Gastroesophageal sphincter (tissue), 4 donors: ENCODE results near the gene HBP1. TPM values are rescaled to one million over a fixed set of nuclear protein-coding genes. Genes with fewer than 3 reads are reported as not detected.
A peak's percentile ranks its signal among the peaks of the same experiment; 100 is the strongest.

Source experiments
- ATAC-seq: fragments of 150-250 bp; one replicate; pipeline ENCODE4 v1.9.1; 2016; ENCODE audit warnings: mild to moderate bottlenecking, moderate library complexity
- H3K27ac ChIP-seq, 4 donors: fragments of 200-600 bp; sonication (generic) in 3 of 4; 1 replicate in 3 of 4; 2 replicates in 1 of 4; pipeline ENCODE4 v1.5.1; 2016 to 2019
- H3K27me3 ChIP-seq: fragments of 200-600 bp; sonication (generic); one replicate; pipeline ENCODE4 v1.5.1; 2019
- H3K36me3 ChIP-seq, 2 donors: fragments of 200-600 bp; sonication (generic); one replicate each; pipeline ENCODE4 v1.5.1; 2019; ENCODE audit warnings: control low read depth in 1 of 2
- H3K4me1 ChIP-seq, 3 donors: fragments of 200-600 bp; sonication (generic); 1 replicate in 2 of 3; 2 replicates in 1 of 3; pipeline ENCODE4 v1.5.1; 2016 to 2019; ENCODE audit warnings: control low read depth in 2 of 3
- H3K4me3 ChIP-seq, 2 donors: fragments of 200-600 bp; sonication (generic); one replicate each; pipeline ENCODE4 v1.5.1; 2019; ENCODE audit warnings: mild to moderate bottlenecking in 1 of 2, moderate library complexity in 1 of 2
- H3K9me3 ChIP-seq, 3 donors: fragments of 200-600 bp; sonication (generic); one replicate each; pipeline ENCODE4 v1.5.1; 2017 to 2019; ENCODE audit warnings: control low read depth in 2 of 3
- CTCF ChIP-seq, 4 experiments: fragments of 200-600 bp in 2 of 4; fragments of 450-650 bp in 2 of 4; sonication (generic) in 1 of 4; IDR thresholded peaks; one replicate each; pipeline ENCODE4 v1.5.1; 2017 to 2019; ENCODE audit warnings: antibody characterized with exemption in 4 of 4, mild to moderate bottlenecking in 2 of 4, moderate library complexity in 2 of 4
- EP300 ChIP-seq: sonication (generic); formaldehyde crosslinking; IDR thresholded peaks from one replicate; pipeline ENCODE4 v1.6.1; 2017; ENCODE audit warnings: antibody characterized with exemption, mild to moderate bottlenecking
- POLR2A ChIP-seq, 2 donors: fragments of 450-650 bp; IDR thresholded peaks; one replicate each; pipeline ENCODE4 v1.6.1; 2017; ENCODE audit warnings: antibody characterized with exemption in 2 of 2, mild to moderate bottlenecking in 2 of 2, moderate library complexity in 1 of 2
- POLR2AphosphoS5 ChIP-seq: sonication (generic); formaldehyde crosslinking; IDR thresholded peaks from one replicate; pipeline ENCODE4 v1.6.1; 2017; ENCODE audit warnings: antibody characterized with exemption
- WGBS, 2 donors: methylation state at CpG; one replicate each; pipeline ENCODE4 v1.1.5; 2018; ENCODE audit warnings: low coverage in 1 of 2; 5-methylcytosine and 5-hydroxymethylcytosine counted together
- total RNA-seq, 4 donors: library from RNA; depleted of rRNA; stranded (reverse); fragments of >200 nt; gene quantifications; one replicate each; pipeline ENCODE4 v1.1.0, GENCODE V29; 2016

HBP1 gene
- total RNA-seq, 4 donors from 2014 or later = 57.1 to 126 (median 118) TPM

- ATAC-seq = no peak
- 61 to 62% methylated on average over 3 of the region's 3 CpGs for WGBS, 2 donors
- Histone ChIP-seq H3K4me3 (no peak overlapping the region), H3K36me3 (peaks cover 0 to 5% of the 10 kb centered on the region in 2 donors), H3K27me3 (no peaks in the 10 kb centered on the region), H3K4me1 (peaks cover 0 to 12% (median 2%) of the 10 kb centered on the region in 3 donors), H3K9me3 (no peaks in the 10 kb centered on the region), H3K27ac (no peak overlapping the region)
- TF ChIP-seq CTCF (IDR thresholded peaks at IDR 0.05) (no peak), POLR2A (IDR thresholded peaks at IDR 0.05) (no peak), EP300 (no peak), POLR2AphosphoS5 (no peak)
These were observed 3.5 kb upstream of the HBP1 start for GRCh38 chr7:107165341-107165740.

GRCh38 chr7:107166736-107167426 lies 1.9 kb upstream of the HBP1 start:
- Histone ChIP-seq H3K27me3 (no peaks in the 10 kb centered on the region), H3K4me3 (peak overlapping the region; percentile 43 to 84), H3K36me3 (peaks cover 0 to 6% of the 10 kb centered on the region in 2 donors), H3K4me1 (peaks cover 0 to 27% (median 8%) of the 10 kb centered on the region in 3 donors), H3K27ac (peak overlapping the region; percentile 89 to 100 (median 96)), H3K9me3 (no peaks in the 10 kb centered on the region)
- WGBS, 2 donors = 24 to 34% methylated on average over 5 of the region's 5 CpGs
- TF ChIP-seq EP300 = no peak
- TF ChIP-seq CTCF (IDR thresholded peaks at IDR 0.05) = no peak
- TF ChIP-seq POLR2A (IDR thresholded peaks at IDR 0.05) = no peak
- no peak for TF ChIP-seq POLR2AphosphoS5
- no peak for ATAC-seq

- peak overlapping the region; percentile 43 to 84 for H3K4me3 ChIP-seq
- ATAC-seq = peak; percentile 2
- no peaks in the 10 kb centered on the region for H3K9me3 ChIP-seq
- TF ChIP-seq POLR2AphosphoS5 (no peak), CTCF (IDR thresholded peaks at IDR 0.05) (peak; percentile 42 to 75 (median 62))
- peaks cover 0 to 6% of the 10 kb centered on the region in 2 donors for H3K36me3 ChIP-seq
- 0 to 1% methylated on average over 14 to 15 of the region's 15 CpGs for whole genome bisulfite sequencing, 2 donors
- peaks cover 0 to 35% (median 10%) of the 10 kb centered on the region in 3 donors for H3K4me1 ChIP-seq
- peak overlapping the region; percentile 89 to 100 (median 96) for H3K27ac ChIP-seq
- H3K27me3 ChIP-seq = no peaks in the 10 kb centered on the region
These were observed 1.1 kb upstream of the HBP1 start for GRCh38 chr7:107167483-107168232.

GRCh38 chr7:107169120-107170050 lies 582 bp downstream of the HBP1 start:
- Histone ChIP-seq H3K36me3 (peaks cover 0 to 6% of the 10 kb centered on the region in 2 donors), H3K27ac (peak overlapping the region; percentile 94 to 100 (median 99)), H3K4me3 (peak overlapping the region; percentile 83 to 84), H3K27me3 (no peaks in the 10 kb centered on the region), H3K4me1 (peaks cover 6 to 52% (median 13%) of the 10 kb centered on the region in 3 donors), H3K9me3 (no peaks in the 10 kb centered on the region)
- ATAC-seq = peak; percentile 69
- TF ChIP-seq POLR2A (IDR thresholded peaks at IDR 0.05) (peak; percentile 29 to 56), POLR2AphosphoS5 (peak; percentile 85), EP300 (no peak), CTCF (IDR thresholded peaks at IDR 0.05) (peak in 1 of 4 experiments; percentile 43)
- 0% methylated on average over 1 to 6 of the region's 73 CpGs for WGBS, 2 donors
